HG02763 (cell line): ENCODE measurements around the gene ZCCHC8.
"Not testable (repeated sequence)": the region's sequence is repeated elsewhere in the genome, so short reads cannot be mapped to it uniquely, and the experiment has no call there.

Experiments
- ATAC-seq: cut with Tn5 transposase; IDR thresholded peaks from one replicate; pipeline ENCODE4 v1.9.1; 2021; ENCODE audit warnings: mild to moderate bottlenecking, moderate library complexity; ENCODE audit not compliant: unreplicated experiment

Gene ZCCHC8

GRCh38 chr12:122437656-122438121 is 63.0 kb downstream of the ZCCHC8 start:
- ATAC-seq = no peak

DNA sequence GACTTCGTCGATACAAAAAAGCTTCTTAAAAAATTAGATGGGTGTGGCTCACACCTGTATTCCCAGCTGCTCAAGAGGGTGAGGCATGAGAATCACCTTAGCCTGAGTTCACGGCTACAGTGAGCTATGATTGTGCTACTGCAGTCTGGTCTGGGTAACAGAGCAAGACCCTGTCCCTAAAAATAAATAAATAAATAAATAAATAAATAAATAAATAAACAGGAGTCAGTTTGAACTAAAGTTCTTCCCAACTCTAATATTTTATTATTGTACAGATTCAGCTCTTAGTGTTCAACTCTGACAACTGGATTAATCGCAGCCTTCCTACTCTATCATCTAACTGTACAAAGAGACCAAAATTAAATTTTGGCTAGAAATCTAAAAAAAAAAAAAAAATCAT is 65.5 kb downstream of the ZCCHC8 start:
- ATAC-seq = no peak

DNA sequence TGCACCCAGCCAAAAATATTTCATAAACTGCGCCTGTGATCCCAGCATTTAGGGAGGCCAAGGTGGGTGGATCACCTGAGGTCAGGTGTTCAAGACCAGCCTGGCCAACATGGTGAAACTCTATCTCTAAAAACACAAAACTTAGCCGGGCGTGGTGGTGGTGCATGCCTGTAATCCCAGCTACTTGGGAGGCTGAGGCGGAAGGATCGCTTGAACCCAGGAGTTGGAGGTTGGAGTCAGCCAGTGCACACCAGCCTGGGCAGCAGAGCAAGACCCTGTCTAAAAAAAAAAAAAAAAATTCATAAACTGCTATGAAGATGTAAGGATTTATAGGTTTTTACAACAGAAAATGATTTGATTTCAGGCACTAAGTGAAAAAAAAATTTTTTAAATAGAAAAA is 71.7 kb downstream of the ZCCHC8 start:
- not testable (repeated sequence) for ATAC-seq

DNA sequence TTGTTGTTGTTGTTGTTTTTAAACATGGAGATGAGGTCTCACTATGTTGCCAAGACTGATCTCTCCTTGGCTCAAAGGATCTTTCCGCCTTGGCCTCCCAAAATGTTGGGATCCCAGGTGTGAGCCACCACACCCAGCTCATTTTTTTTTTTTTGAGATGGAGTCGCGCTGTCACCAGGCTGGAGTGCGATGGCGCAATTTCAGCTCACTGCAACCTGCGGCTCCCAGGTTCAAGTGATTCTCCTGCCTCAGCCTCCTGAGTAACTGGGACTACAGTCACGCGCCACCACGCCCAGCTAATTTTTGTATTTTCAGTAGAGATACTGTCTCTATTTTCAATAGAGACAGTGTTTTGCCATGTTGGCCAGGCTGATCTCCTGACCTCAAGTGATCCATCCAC is 73.3 kb downstream of the ZCCHC8 start:
- no peak for ATAC-seq

GRCh38 chr12:122423258-122424165 is 77.2 kb downstream of the ZCCHC8 start:
- no peak for ATAC-seq

DNA sequence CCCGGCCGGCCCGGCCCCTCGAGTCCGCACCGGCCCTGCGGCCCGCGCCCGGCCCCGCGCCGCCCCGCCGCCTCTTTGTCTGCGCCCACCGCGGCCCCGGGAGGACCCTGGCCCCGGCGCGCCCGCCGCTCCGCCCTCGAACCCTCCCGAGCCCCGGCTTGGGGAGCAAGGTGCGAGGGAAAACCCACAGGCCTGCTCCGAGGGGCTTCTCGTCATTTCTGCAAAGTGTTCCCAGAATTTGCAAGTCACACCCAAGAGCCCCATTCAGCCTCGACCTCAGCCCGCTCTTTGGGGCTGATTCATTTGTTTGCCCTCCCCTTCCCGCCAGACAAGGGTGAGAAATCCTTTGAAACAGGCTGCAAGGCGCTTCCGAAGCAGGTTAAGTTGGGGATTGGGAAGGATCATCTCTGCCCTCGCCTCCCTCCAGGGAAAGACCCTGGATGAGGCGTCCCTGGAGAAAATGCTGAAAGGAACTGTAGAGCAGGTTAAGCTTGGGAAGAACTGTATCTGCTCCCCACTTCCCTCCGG is 77.9 kb downstream of the ZCCHC8 start:
- ATAC-seq = no peak

GRCh38 chr12:122421821-122422729 is 78.7 kb downstream of the ZCCHC8 start, which contains the start of gene CLIP1:
Gene CLIP1 (minus strand): TSS chr12:122422669. CDS start chr12:122380452, 42,217 bp downstream.
- peak; percentile 59 for ATAC-seq
